H1 (cell line): ENCODE results near the gene ATM. TPM values are rescaled to one million over a fixed set of nuclear protein-coding genes. Genes with fewer than 3 reads are reported as not detected.
A peak's percentile ranks its signal among the peaks of the same experiment; 100 is the strongest.

Experiments
- CTCF ChIA-PET: fragments of 300-600 bp; sonication (Branson Sonifier 250); formaldehyde crosslinking; loops from one replicate; lab custom pipeline; 2021; ENCODE audit not compliant: partially characterized antibody; lab: Charles Lee
- POLR2A ChIA-PET: fragments of 300-600 bp; sonication (Branson Sonifier 250); formaldehyde crosslinking; loops from one replicate; lab custom pipeline; 2021; ENCODE audit warnings: inconsistent platforms; ENCODE audit not compliant: partially characterized antibody; lab: Charles Lee
- DNase-seq, 2 experiments: peaks; one replicate each; pipeline versions ENCODE4 v3.0.0 to v3.0.0-alpha.2; 2010 to 2022; ENCODE audit warnings: low spot score in 2 of 2, low read depth in 1 of 2, mixed read lengths in 1 of 2
- FAIRE-seq: peaks from 2 replicates; lab custom pipeline; 2011; peaks lifted over from hg19 to GRCh38; lab: Jason Lieb, UNC
- H2AFZ ChIP-seq: 2 replicates; pipeline ENCODE4 v1.8.1; 2012; ENCODE audit warnings: low read length, inconsistent platforms
- H2AK5ac ChIP-seq: 2 replicates; pipeline ENCODE4 v1.6.1; 2013; ENCODE audit warnings: low read depth, low read length
- H2BK120ac ChIP-seq: replicated peaks from 2 replicates; pipeline ENCODE3; 2013; ENCODE audit warnings: low read depth, low read length, inconsistent platforms
- H2BK12ac ChIP-seq: 2 replicates; pipeline ENCODE4 v1.6.1; 2013; ENCODE audit warnings: low read depth, low read length
- H2BK15ac ChIP-seq: 2 replicates; pipeline ENCODE4 v1.6.1; 2013; ENCODE audit warnings: low read length
- H2BK20ac ChIP-seq: 2 replicates; pipeline ENCODE4 v1.6.1; 2013; ENCODE audit warnings: low read length
- H2BK5ac ChIP-seq: 2 replicates; pipeline ENCODE4 v1.6.1; 2013; ENCODE audit warnings: low read depth, low read length
- H3K14ac ChIP-seq: 2 replicates; pipeline ENCODE4 v1.6.1; 2013; ENCODE audit warnings: inconsistent platforms; ENCODE audit not compliant: insufficient read length
- H3K18ac ChIP-seq: 2 replicates; pipeline ENCODE4 v1.6.1; 2013; ENCODE audit warnings: low read length; ENCODE audit errors: extremely low read depth
- H3K23ac ChIP-seq: 2 replicates; pipeline ENCODE4 v1.6.1; 2013; ENCODE audit warnings: inconsistent platforms; ENCODE audit not compliant: insufficient read length
- H3K23me2 ChIP-seq: 2 replicates; pipeline ENCODE4 v1.6.1; 2013; ENCODE audit warnings: low read depth, low read length
- H3K27ac ChIP-seq: 2 replicates; pipeline ENCODE4 v1.6.1; 2011; ENCODE audit warnings: low read depth, low read length, inconsistent platforms
- H3K27me3 ChIP-seq, 4 experiments: replicated peaks in 1 of 4; 1 replicate in 1 of 4; 2 replicates in 3 of 4; pipeline versions ENCODE4 v1.6.1 to v1.8.1; 2011 to 2013; ENCODE audit warnings: low read length in 3 of 4, mild to moderate bottlenecking in 3 of 4, inconsistent platforms in 2 of 4, mixed read lengths in 2 of 4, moderate library complexity in 1 of 4; ENCODE audit not compliant: control insufficient read depth in 3 of 4, insufficient read depth in 3 of 4; ENCODE audit errors: extremely low read depth in 1 of 4
- H3K36me3 ChIP-seq, 4 experiments: 2 replicates each; pipeline versions ENCODE4 v1.6.1 to v1.8.1; 2011 to 2013; ENCODE audit warnings: mild to moderate bottlenecking in 4 of 4, low read length in 3 of 4, moderate library complexity in 2 of 4, control low read depth in 1 of 4, inconsistent platforms in 1 of 4; ENCODE audit not compliant: insufficient read depth in 4 of 4, control insufficient read depth in 2 of 4
- H3K4ac ChIP-seq: replicated peaks from 2 replicates; pipeline ENCODE3; 2013; ENCODE audit warnings: low read length, low read depth, mixed read lengths, inconsistent platforms; ENCODE audit not compliant: insufficient read length
- H3K4me1 ChIP-seq, 4 experiments: replicated peaks in 1 of 4; 1 replicate in 1 of 4; 2 replicates in 3 of 4; pipeline versions ENCODE4 v1.6.1 to v1.8.1; 2011 to 2013; ENCODE audit warnings: low read length in 3 of 4, inconsistent platforms in 2 of 4, mixed read lengths in 1 of 4; ENCODE audit not compliant: insufficient read depth in 4 of 4, control insufficient read depth in 3 of 4
- H3K4me2 ChIP-seq, 2 experiments: 2 replicates each; pipeline versions ENCODE4 v1.6.1 to v1.8.1; 2011 to 2013; ENCODE audit warnings: low read depth in 2 of 2, low read length in 2 of 2, control low read depth in 1 of 2, inconsistent platforms in 1 of 2, mild to moderate bottlenecking in 1 of 2; ENCODE audit not compliant: insufficient read depth in 1 of 2
- H3K4me3 ChIP-seq, 4 experiments: fragments of 200-600, 300-600 bp in 1 of 4; sonication (generic), shearing (Covaris generic), sonication (Bioruptor Twin) in 1 of 4; 2 replicates each; pipeline versions ENCODE4 v1.5.1 to v1.8.1; 2011 to 2016; ENCODE audit warnings: low read length in 4 of 4, low read depth in 3 of 4, control low read depth in 2 of 4, inconsistent platforms in 2 of 4, mild to moderate bottlenecking in 2 of 4, mixed read lengths in 1 of 4, moderate library complexity in 1 of 4; ENCODE audit not compliant: insufficient read depth in 2 of 4; ENCODE audit errors: extremely low read depth in 1 of 4
- H3K56ac ChIP-seq: replicated peaks from 2 replicates; pipeline ENCODE3; 2013; ENCODE audit warnings: low read depth, mild to moderate bottlenecking, mixed read lengths, low read length, inconsistent platforms; ENCODE audit not compliant: insufficient read length
- H3K79me1 ChIP-seq: 2 replicates; pipeline ENCODE4 v1.6.1; 2013; ENCODE audit warnings: low read depth, low read length, control low read depth
- H3K79me2 ChIP-seq, 2 experiments: 2 replicates each; pipeline versions ENCODE4 v1.6.1 to v1.8.1; 2012 to 2013; ENCODE audit warnings: low read length in 2 of 2, mild to moderate bottlenecking in 2 of 2, inconsistent platforms in 1 of 2; ENCODE audit not compliant: insufficient read depth in 2 of 2, control insufficient read depth in 1 of 2
- H3K9ac ChIP-seq, 4 experiments: replicated peaks in 1 of 4; 1 replicate in 1 of 4; 2 replicates in 3 of 4; pipeline versions ENCODE4 v1.6.1 to v1.8.1; 2011 to 2013; ENCODE audit warnings: low read depth in 3 of 4, low read length in 3 of 4, control low read depth in 2 of 4, mild to moderate bottlenecking in 2 of 4, moderate library complexity in 2 of 4, inconsistent platforms in 1 of 4; ENCODE audit errors: extremely low read depth in 1 of 4
- H3K9me3 ChIP-seq, 2 experiments: 2 replicates each; pipeline versions ENCODE4 v1.6.1 to v1.8.1; 2012 to 2013; ENCODE audit warnings: mild to moderate bottlenecking in 2 of 2, moderate library complexity in 2 of 2, control low read depth in 1 of 2, inconsistent platforms in 1 of 2, low read depth in 1 of 2, low read length in 1 of 2, mixed read lengths in 1 of 2; ENCODE audit not compliant: insufficient read depth in 2 of 2
- H4K20me1 ChIP-seq, 2 experiments: replicated peaks in 1 of 2; 2 replicates each; pipeline versions ENCODE3 to v1.8.1; 2011 to 2013; ENCODE audit warnings: inconsistent platforms in 2 of 2, low read length in 2 of 2, mild to moderate bottlenecking in 1 of 2; ENCODE audit not compliant: insufficient read depth in 2 of 2, control insufficient read depth in 1 of 2
- H4K5ac ChIP-seq: 2 replicates; pipeline ENCODE4 v1.6.1; 2013; ENCODE audit warnings: low read length, low read depth, mixed read lengths, inconsistent platforms; ENCODE audit not compliant: insufficient read length
- H4K8ac ChIP-seq: 2 replicates; pipeline ENCODE4 v1.8.0; 2013; ENCODE audit warnings: mild to moderate bottlenecking, moderate library complexity, low read length, inconsistent platforms; ENCODE audit not compliant: insufficient read depth; ENCODE audit errors: extremely low read depth
- H4K91ac ChIP-seq: replicated peaks from 2 replicates; pipeline ENCODE3; 2013; ENCODE audit warnings: low read length, mixed read lengths, inconsistent platforms; ENCODE audit not compliant: insufficient read length
- CTCF ChIP-seq, 3 experiments: IDR thresholded peaks; 1 replicate in 2 of 3; 2 replicates in 1 of 3; pipeline versions ENCODE4 v1.5.1 to v1.6.1; 2011; ENCODE audit warnings: low read length in 3 of 3, mild to moderate bottlenecking in 3 of 3, inconsistent platforms in 2 of 3, low read depth in 1 of 3, moderate library complexity in 1 of 3; ENCODE audit not compliant: insufficient read depth in 1 of 3; ENCODE audit errors: control extremely low read depth in 1 of 3
- KDM5A ChIP-seq: fragments of 200-600 bp; IDR thresholded peaks from 2 replicates; pipeline ENCODE4 v1.7.1; 2012; ENCODE audit warnings: mild to moderate bottlenecking, low read length, inconsistent platforms, mixed read lengths
- NANOG ChIP-seq: IDR thresholded peaks from 2 replicates; pipeline ENCODE4 v1.6.1; 2011; ENCODE audit warnings: low read length, low read depth, mild to moderate bottlenecking, inconsistent platforms; ENCODE audit not compliant: insufficient read depth, poor library complexity, severe bottlenecking
- PHF8 ChIP-seq: fragments of 200-600 bp; sonication (generic); conservative IDR thresholded peaks from 2 replicates; pipeline ENCODE4 v1.7.1; 2012; ENCODE audit warnings: low read depth, mild to moderate bottlenecking, inconsistent platforms, low read length, moderate library complexity
- POLR2AphosphoS5 ChIP-seq: IDR thresholded peaks from 2 replicates; pipeline ENCODE4 v1.6.1; 2011; ENCODE audit warnings: low read depth, low read length
- RBBP5 ChIP-seq: IDR thresholded peaks from 2 replicates; pipeline ENCODE4 v1.7.1; 2012; ENCODE audit warnings: low read depth, mild to moderate bottlenecking, inconsistent platforms, low read length, moderate library complexity, borderline replicate concordance
- SP4 ChIP-seq: IDR thresholded peaks from 2 replicates; pipeline ENCODE4 v1.6.1; 2012; ENCODE audit warnings: low read length, inconsistent platforms
- TAF7 ChIP-seq: optimal IDR thresholded peaks from 2 replicates; pipeline ENCODE3; 2011; ENCODE audit warnings: low read depth, mild to moderate bottlenecking, inconsistent platforms, low read length, moderate library complexity, borderline replicate concordance
- TBP ChIP-seq: IDR thresholded peaks from 2 replicates; pipeline ENCODE4 v1.6.1; 2011; ENCODE audit warnings: low read depth, low read length, improper control_type of control experiment
- WGBS, 2 experiments: shearing (Covaris generic) in 1 of 2; methylation state at CpG; one replicate each; pipeline versions ENCODE4 v1.1.6 to v1.1.7; 2013 to 2015; ENCODE audit warnings: low lambda C conversion rate in 2 of 2, mixed read lengths in 2 of 2, inconsistent platforms in 1 of 2, low coverage in 1 of 2, missing lambda C conversion rate in 1 of 2; ENCODE audit not compliant: insufficient replicate concordance in 2 of 2, insufficient coverage in 1 of 2, insufficient read length in 1 of 2; ENCODE audit errors: extremely low coverage in 1 of 2, missing lambda C conversion rate in 1 of 2; 5-methylcytosine and 5-hydroxymethylcytosine counted together
- polyA plus RNA-seq, 7 experiments: library from polyadenylated mRNA; depleted of rRNA in 3 of 7; stranded (reverse) in 5 of 7; unstranded in 2 of 7; fragments of >200 nt in 5 of 7; fragments of 200-250 nt in 2 of 7; gene quantifications; 1 replicate in 5 of 7; 2 replicates in 1 of 7; 4 replicates in 1 of 7; pipeline versions ENCODE4 v1.2.1 to v1.2.3, GENCODE V29; 2011 to 2013; ENCODE audit warnings: missing spikeins in 2 of 7, mixed read lengths in 2 of 7
- total RNA-seq: library from RNA; stranded (reverse); fragmentation: NEBNext Ultra II Directional; extraction: Animal tissue kit (Norgen Biotek cat#: 25700); gene quantifications from 2 replicates; pipeline ENCODE4 v1.2.1, GENCODE V29; 2021

Gene ATM
- total and polyA plus RNA-seq, 2 of the 8 experiments (the other 6 are each of a cell fraction or from before 2014, with no cell fraction given), result 14.9 to 55.4 TPM

GRCh38 chr11:108221911-108222573 is 825 bp upstream of the ATM start:
- Histone ChIP-seq H3K56ac (peak overlapping the region; percentile 70), H2BK120ac (peak overlapping the region; percentile 27), H2BK12ac (peak overlapping the region; percentile 82; the same call in 1 of the 2 replicates), H2AFZ (peak overlapping the region; percentile 73), H3K4me2 (peak overlapping the region; percentile 92 to 99), H3K18ac (peak overlapping the region; percentile 75; the same call in 1 of the 2 replicates), H3K27me3 (no peaks in the 10 kb centered on the region), H3K36me3 (no peaks in the 10 kb centered on the region; a peak in 2 of 8 replicates), H4K20me1 (peaks cover 0 to 4% of the 10 kb centered on the region in 2 experiments), H3K9ac (peak overlapping the region; percentile 75 to 100 (median 98)), H3K23ac (peak overlapping the region; percentile 5), H3K79me2 (peaks cover 35 to 86% of the 10 kb centered on the region in 2 experiments), H3K27ac (peak overlapping the region; percentile 97), H2BK20ac (no peak overlapping the region), H3K14ac (no peak overlapping the region), H4K91ac (peak overlapping the region; percentile 92), H3K4me1 (peaks cover 4 to 11% (median 4%) of the 10 kb centered on the region in 4 experiments; a peak in 6 of 7 replicates), H2AK5ac (peak overlapping the region; percentile 44; the same call in 1 of the 2 replicates), H3K4me3 (peak overlapping the region; percentile 91 to 100 (median 96)), H2BK15ac (no peak overlapping the region), H3K4ac (no peak overlapping the region), H3K9me3 (no peaks in the 10 kb centered on the region), H4K5ac (peak overlapping the region; percentile 69), H2BK5ac (peak overlapping the region; percentile 97), H3K23me2 (peaks cover 8% of the 10 kb centered on the region), H4K8ac (peak overlapping the region; percentile 96; the same call in 1 of the 2 replicates), H3K79me1 (peaks cover 4% of the 10 kb centered on the region)
- ChIA-PET POLR2A (interaction anchor here (0.5 to 3.5 kb wide), 17 partner anchors 8 to 2000 kb away, joined by 3 to 17 read pairs (median 4); partner anchors contain the start of gene CUL5), CTCF (interaction anchor here (0.9 to 3.5 kb wide), 7 partner anchors 8 to 100 kb away, joined by 3 to 11 read pairs (median 4); partner anchors contain the start of gene ACAT1)
- DNase-seq (no peak), FAIRE-seq (no peak)
- WGBS, 2 experiments, result 3% methylated on average over 29 of the region's 29 CpGs; no CpG with 5 or more reads in 1 of the 2 experiments
- TF ChIP-seq CTCF (IDR thresholded peaks at IDR 0.05; ENCODE audit: control extremely low read depth in 1 of 3, insufficient read depth in 1 of 3, low read depth in 1 of 3, low read length in 3 of 3) (no peak; a peak in 1 of 4 replicates), KDM5A (no peak), TAF7 (peak; percentile 85), RBBP5 (no peak), NANOG (no peak), PHF8 (peak; percentile 93), TBP (no peak), SP4 (no peak), POLR2AphosphoS5 (no peak)
